H1 (cell line): Measurements from ENCODE around the gene GLB1L2. TPM values are rescaled to one million over a fixed set of nuclear protein-coding genes. Genes with fewer than 3 reads are reported as not detected.

Experiments used
- CTCF ChIA-PET: fragments of 300-600 bp; sonication (Branson Sonifier 250); formaldehyde crosslinking; loops from one replicate; lab custom pipeline; 2021; ENCODE audit not compliant: partially characterized antibody; lab: Charles Lee
- POLR2A ChIA-PET: fragments of 300-600 bp; sonication (Branson Sonifier 250); formaldehyde crosslinking; loops from one replicate; lab custom pipeline; 2021; ENCODE audit warnings: inconsistent platforms; ENCODE audit not compliant: partially characterized antibody; lab: Charles Lee
- DNase-seq, 2 experiments: peaks; one replicate each; pipeline versions ENCODE4 v3.0.0 to v3.0.0-alpha.2; 2010 to 2022; ENCODE audit warnings: low spot score in 2 of 2, low read depth in 1 of 2, mixed read lengths in 1 of 2
- FAIRE-seq: peaks from 2 replicates; lab custom pipeline; 2011; peaks lifted over from hg19 to GRCh38; lab: Jason Lieb, UNC
- H2AFZ ChIP-seq: 2 replicates; pipeline ENCODE4 v1.8.1; 2012; ENCODE audit warnings: low read length, inconsistent platforms
- H2AK5ac ChIP-seq: 2 replicates; pipeline ENCODE4 v1.6.1; 2013; ENCODE audit warnings: low read depth, low read length
- H2BK120ac ChIP-seq: replicated peaks from 2 replicates; pipeline ENCODE3; 2013; ENCODE audit warnings: low read depth, low read length, inconsistent platforms
- H2BK12ac ChIP-seq: 2 replicates; pipeline ENCODE4 v1.6.1; 2013; ENCODE audit warnings: low read depth, low read length
- H2BK15ac ChIP-seq: 2 replicates; pipeline ENCODE4 v1.6.1; 2013; ENCODE audit warnings: low read length
- H2BK20ac ChIP-seq: 2 replicates; pipeline ENCODE4 v1.6.1; 2013; ENCODE audit warnings: low read length
- H2BK5ac ChIP-seq: 2 replicates; pipeline ENCODE4 v1.6.1; 2013; ENCODE audit warnings: low read depth, low read length
- H3K14ac ChIP-seq: 2 replicates; pipeline ENCODE4 v1.6.1; 2013; ENCODE audit warnings: inconsistent platforms; ENCODE audit not compliant: insufficient read length
- H3K18ac ChIP-seq: 2 replicates; pipeline ENCODE4 v1.6.1; 2013; ENCODE audit warnings: low read length; ENCODE audit errors: extremely low read depth
- H3K23ac ChIP-seq: 2 replicates; pipeline ENCODE4 v1.6.1; 2013; ENCODE audit warnings: inconsistent platforms; ENCODE audit not compliant: insufficient read length
- H3K23me2 ChIP-seq: 2 replicates; pipeline ENCODE4 v1.6.1; 2013; ENCODE audit warnings: low read depth, low read length
- H3K27ac ChIP-seq: 2 replicates; pipeline ENCODE4 v1.6.1; 2011; ENCODE audit warnings: low read depth, low read length, inconsistent platforms
- H3K27me3 ChIP-seq, 4 experiments: replicated peaks in 1 of 4; 1 replicate in 1 of 4; 2 replicates in 3 of 4; pipeline versions ENCODE4 v1.6.1 to v1.8.1; 2011 to 2013; ENCODE audit warnings: low read length in 3 of 4, mild to moderate bottlenecking in 3 of 4, inconsistent platforms in 2 of 4, mixed read lengths in 2 of 4, moderate library complexity in 1 of 4; ENCODE audit not compliant: control insufficient read depth in 3 of 4, insufficient read depth in 3 of 4; ENCODE audit errors: extremely low read depth in 1 of 4
- H3K36me3 ChIP-seq, 4 experiments: 2 replicates each; pipeline versions ENCODE4 v1.6.1 to v1.8.1; 2011 to 2013; ENCODE audit warnings: mild to moderate bottlenecking in 4 of 4, low read length in 3 of 4, moderate library complexity in 2 of 4, control low read depth in 1 of 4, inconsistent platforms in 1 of 4; ENCODE audit not compliant: insufficient read depth in 4 of 4, control insufficient read depth in 2 of 4
- H3K4ac ChIP-seq: replicated peaks from 2 replicates; pipeline ENCODE3; 2013; ENCODE audit warnings: low read length, low read depth, mixed read lengths, inconsistent platforms; ENCODE audit not compliant: insufficient read length
- H3K4me1 ChIP-seq, 4 experiments: replicated peaks in 1 of 4; 1 replicate in 1 of 4; 2 replicates in 3 of 4; pipeline versions ENCODE4 v1.6.1 to v1.8.1; 2011 to 2013; ENCODE audit warnings: low read length in 3 of 4, inconsistent platforms in 2 of 4, mixed read lengths in 1 of 4; ENCODE audit not compliant: insufficient read depth in 4 of 4, control insufficient read depth in 3 of 4
- H3K4me2 ChIP-seq, 2 experiments: 2 replicates each; pipeline versions ENCODE4 v1.6.1 to v1.8.1; 2011 to 2013; ENCODE audit warnings: low read depth in 2 of 2, low read length in 2 of 2, control low read depth in 1 of 2, inconsistent platforms in 1 of 2, mild to moderate bottlenecking in 1 of 2; ENCODE audit not compliant: insufficient read depth in 1 of 2
- H3K4me3 ChIP-seq, 4 experiments: fragments of 200-600, 300-600 bp in 1 of 4; sonication (generic), shearing (Covaris generic), sonication (Bioruptor Twin) in 1 of 4; 2 replicates each; pipeline versions ENCODE4 v1.5.1 to v1.8.1; 2011 to 2016; ENCODE audit warnings: low read length in 4 of 4, low read depth in 3 of 4, control low read depth in 2 of 4, inconsistent platforms in 2 of 4, mild to moderate bottlenecking in 2 of 4, mixed read lengths in 1 of 4, moderate library complexity in 1 of 4; ENCODE audit not compliant: insufficient read depth in 2 of 4; ENCODE audit errors: extremely low read depth in 1 of 4
- H3K56ac ChIP-seq: replicated peaks from 2 replicates; pipeline ENCODE3; 2013; ENCODE audit warnings: low read depth, mild to moderate bottlenecking, mixed read lengths, low read length, inconsistent platforms; ENCODE audit not compliant: insufficient read length
- H3K79me1 ChIP-seq: 2 replicates; pipeline ENCODE4 v1.6.1; 2013; ENCODE audit warnings: low read depth, low read length, control low read depth
- H3K79me2 ChIP-seq, 2 experiments: 2 replicates each; pipeline versions ENCODE4 v1.6.1 to v1.8.1; 2012 to 2013; ENCODE audit warnings: low read length in 2 of 2, mild to moderate bottlenecking in 2 of 2, inconsistent platforms in 1 of 2; ENCODE audit not compliant: insufficient read depth in 2 of 2, control insufficient read depth in 1 of 2
- H3K9ac ChIP-seq, 4 experiments: replicated peaks in 1 of 4; 1 replicate in 1 of 4; 2 replicates in 3 of 4; pipeline versions ENCODE4 v1.6.1 to v1.8.1; 2011 to 2013; ENCODE audit warnings: low read depth in 3 of 4, low read length in 3 of 4, control low read depth in 2 of 4, mild to moderate bottlenecking in 2 of 4, moderate library complexity in 2 of 4, inconsistent platforms in 1 of 4; ENCODE audit errors: extremely low read depth in 1 of 4
- H3K9me3 ChIP-seq, 2 experiments: 2 replicates each; pipeline versions ENCODE4 v1.6.1 to v1.8.1; 2012 to 2013; ENCODE audit warnings: mild to moderate bottlenecking in 2 of 2, moderate library complexity in 2 of 2, control low read depth in 1 of 2, inconsistent platforms in 1 of 2, low read depth in 1 of 2, low read length in 1 of 2, mixed read lengths in 1 of 2; ENCODE audit not compliant: insufficient read depth in 2 of 2
- H4K20me1 ChIP-seq, 2 experiments: replicated peaks in 1 of 2; 2 replicates each; pipeline versions ENCODE3 to v1.8.1; 2011 to 2013; ENCODE audit warnings: inconsistent platforms in 2 of 2, low read length in 2 of 2, mild to moderate bottlenecking in 1 of 2; ENCODE audit not compliant: insufficient read depth in 2 of 2, control insufficient read depth in 1 of 2
- H4K5ac ChIP-seq: 2 replicates; pipeline ENCODE4 v1.6.1; 2013; ENCODE audit warnings: low read length, low read depth, mixed read lengths, inconsistent platforms; ENCODE audit not compliant: insufficient read length
- H4K8ac ChIP-seq: 2 replicates; pipeline ENCODE4 v1.8.0; 2013; ENCODE audit warnings: mild to moderate bottlenecking, moderate library complexity, low read length, inconsistent platforms; ENCODE audit not compliant: insufficient read depth; ENCODE audit errors: extremely low read depth
- H4K91ac ChIP-seq: replicated peaks from 2 replicates; pipeline ENCODE3; 2013; ENCODE audit warnings: low read length, mixed read lengths, inconsistent platforms; ENCODE audit not compliant: insufficient read length
- GABPA ChIP-seq: IDR thresholded peaks from 2 replicates; pipeline ENCODE4 v1.6.1; 2011; ENCODE audit warnings: mild to moderate bottlenecking, low read length, moderate library complexity, borderline replicate concordance; ENCODE audit not compliant: insufficient read depth
- SIRT6 ChIP-seq: IDR thresholded peaks from one replicate; pipeline ENCODE4 v1.7.1; 2012; ENCODE audit warnings: low read length, inconsistent platforms
- WGBS, 2 experiments: shearing (Covaris generic) in 1 of 2; methylation state at CpG; one replicate each; pipeline versions ENCODE4 v1.1.6 to v1.1.7; 2013 to 2015; ENCODE audit warnings: low lambda C conversion rate in 2 of 2, mixed read lengths in 2 of 2, inconsistent platforms in 1 of 2, low coverage in 1 of 2, missing lambda C conversion rate in 1 of 2; ENCODE audit not compliant: insufficient replicate concordance in 2 of 2, insufficient coverage in 1 of 2, insufficient read length in 1 of 2; ENCODE audit errors: extremely low coverage in 1 of 2, missing lambda C conversion rate in 1 of 2; 5-methylcytosine and 5-hydroxymethylcytosine counted together
- polyA plus RNA-seq, 7 experiments: library from polyadenylated mRNA; depleted of rRNA in 3 of 7; stranded (reverse) in 5 of 7; unstranded in 2 of 7; fragments of >200 nt in 5 of 7; fragments of 200-250 nt in 2 of 7; gene quantifications; 1 replicate in 5 of 7; 2 replicates in 1 of 7; 4 replicates in 1 of 7; pipeline versions ENCODE4 v1.2.1 to v1.2.3, GENCODE V29; 2011 to 2013; ENCODE audit warnings: missing spikeins in 2 of 7, mixed read lengths in 2 of 7
- total RNA-seq: library from RNA; stranded (reverse); fragmentation: NEBNext Ultra II Directional; extraction: Animal tissue kit (Norgen Biotek cat#: 25700); gene quantifications from 2 replicates; pipeline ENCODE4 v1.2.1, GENCODE V29; 2021

Gene GLB1L2
- total and polyA plus RNA-seq, 2 of the 8 experiments (the other 6 are each of a cell fraction or from before 2014, with no cell fraction given): 4.4 to 7.9 TPM

- Histone ChIP-seq H3K14ac (no peak overlapping the region), H2AK5ac (no peak overlapping the region), H3K27me3 (peaks cover 0 to 15% (median 4%) of the 10 kb centered on the region in 4 experiments; a peak in 6 of 7 replicates), H3K36me3 (no peaks in the 10 kb centered on the region), H3K4me1 (no peaks in the 10 kb centered on the region; a peak in 1 of 7 replicates), H3K79me1 (no peaks in the 10 kb centered on the region), H3K23ac (no peak overlapping the region), H3K9ac (no peak overlapping the region), H3K56ac (no peak overlapping the region), H4K20me1 (no peaks in the 10 kb centered on the region), H2BK120ac (no peak overlapping the region), H3K4me2 (no peak overlapping the region), H2BK15ac (peak overlapping the region; percentile 88), H2BK5ac (no peak overlapping the region), H3K23me2 (no peaks in the 10 kb centered on the region), H3K79me2 (no peaks in the 10 kb centered on the region), H3K9me3 (no peaks in the 10 kb centered on the region; a peak in 1 of 4 replicates), H2AFZ (peak overlapping the region; percentile 20; the same call in 1 of the 2 replicates), H4K8ac (no peak overlapping the region), H2BK12ac (peak overlapping the region; percentile 60; the same call in 1 of the 2 replicates)
- CTCF ChIA-PET: interaction anchor here (0.6 to 2.4 kb wide), 20 partner anchors 10 to 673 kb away, joined by 3 to 10 read pairs (median 4); no protein-coding TSS in a partner anchor
- DNase-seq: no peak
- no peak for TF ChIP-seq SIRT6
- 0 out of 2 replicates have a peak, but pooled peaks have one; percentile 4 for TF ChIP-seq GABPA
- TF ChIP-seq, all 59 proteins: peak for 1
- 0 out of 2 replicates have a peak overlapping the region, but pooled peaks have one; percentile 21 for H2BK20ac ChIP-seq
- POLR2A ChIA-PET: no interaction called here
- 90% methylated on average over 10 of the region's 10 CpGs; no CpG with 5 or more reads in 1 of the 2 experiments for WGBS, 2 experiments
- FAIRE-seq: no peak
- H3K4me3 ChIP-seq: no peak overlapping the region
- no peak overlapping the region for H4K5ac ChIP-seq
- H3K18ac ChIP-seq: 0 out of 2 replicates have a peak overlapping the region, but pooled peaks have one; percentile 22
- no peak overlapping the region for H4K91ac ChIP-seq
- no peak overlapping the region for H3K4ac ChIP-seq
- no peak overlapping the region for H3K27ac ChIP-seq
Measured at GRCh38 chr11:134359646-134360045, 27.9 kb downstream of the GLB1L2 start.
